Measurements from ENCODE around the gene SLC6A18.
"Not testable (repeated sequence)": the region's sequence is repeated elsewhere in the genome, so short reads cannot be mapped to it uniquely, and the experiment has no call there.

SLC6A18 gene

DNA sequence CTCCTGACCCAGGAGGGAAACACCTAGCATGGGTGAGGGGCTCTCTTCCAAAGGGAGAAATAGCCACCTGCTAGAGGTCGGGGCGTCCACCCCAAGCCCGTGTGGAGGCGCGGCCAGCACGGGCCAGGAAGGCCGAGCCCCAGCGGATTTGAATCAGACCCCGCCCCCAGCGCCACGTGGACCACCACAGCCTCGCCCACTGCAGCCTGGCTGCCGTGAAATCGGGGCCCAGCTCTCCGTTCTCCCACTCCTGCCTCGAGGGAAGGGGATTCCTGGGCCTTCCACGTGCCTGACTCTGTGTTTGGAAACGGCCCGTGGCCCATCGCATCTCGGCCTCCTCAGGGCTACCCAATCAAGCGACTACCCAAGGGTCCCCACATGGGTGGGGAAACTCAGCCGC lies 31.6 kb downstream of the SLC6A18 start:
- Mint-ChIP-seq H3K9me3 (no peaks in the 10 kb centered on the region), H3K4me3 (no peak overlapping the region), H3K4me1 (peaks cover 22% of the 10 kb centered on the region)

DNA sequence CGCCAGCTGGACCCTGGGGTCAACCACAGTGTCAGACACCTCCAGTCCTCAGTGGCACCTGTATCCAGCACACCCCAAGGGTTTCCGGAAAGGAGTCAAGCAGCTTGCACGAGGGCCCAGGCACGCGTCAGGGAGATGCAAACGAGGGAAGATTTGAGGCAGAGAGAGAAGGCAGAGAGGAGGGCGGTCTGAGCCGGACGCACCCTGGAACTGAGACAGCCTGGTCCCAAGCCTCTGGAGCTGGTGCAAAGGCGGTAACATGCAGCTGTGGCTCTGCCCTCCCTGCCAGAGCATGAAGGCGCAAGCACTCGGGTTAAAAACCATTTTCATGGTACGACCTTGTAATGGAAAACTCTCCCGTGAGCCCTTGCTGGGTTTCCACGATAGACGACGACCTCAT lies 32.2 kb downstream of the SLC6A18 start:
- no peak overlapping the region for H3K27ac Mint-ChIP-seq
- H3K4me1 Mint-ChIP-seq: peaks cover 22% of the 10 kb centered on the region
- ATAC-seq (no peak), DNase-seq (ENCODE audit: low spot score in 2 of 2) (no peak)
- H3K36me3 Mint-ChIP-seq: no peaks in the 10 kb centered on the region
- no peaks in the 10 kb centered on the region for H3K9me3 Mint-ChIP-seq
- no peak overlapping the region for H3K4me3 Mint-ChIP-seq

More for the DNA sequence above, 31.6 kb downstream of the SLC6A18 start:
- DNase-seq (ENCODE audit: low spot score in 2 of 2) (no peak), ATAC-seq (no peak)
- H3K36me3 Mint-ChIP-seq: no peaks in the 10 kb centered on the region
- no peak overlapping the region for H3K27ac Mint-ChIP-seq

DNA sequence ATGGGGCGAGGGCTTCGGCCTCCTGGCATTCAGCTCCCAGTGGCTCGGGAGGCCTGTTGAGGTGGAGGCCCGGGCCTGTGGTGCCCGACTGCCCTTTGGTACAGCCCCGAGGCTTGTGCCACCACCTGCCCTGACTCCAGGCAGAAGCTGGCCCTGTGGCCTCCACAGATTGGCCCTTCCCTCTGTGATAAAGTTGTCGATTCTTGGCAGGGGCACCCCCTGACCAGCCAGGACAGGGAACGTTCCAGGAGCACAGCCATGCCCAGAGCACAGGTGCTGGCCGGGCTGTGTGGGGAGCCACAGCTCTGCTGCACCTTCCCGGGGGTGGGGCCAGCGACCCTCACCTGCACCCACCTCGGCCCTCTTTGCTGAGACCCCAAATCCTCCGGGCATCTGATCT lies 32.7 kb downstream of the SLC6A18 start:
- H3K36me3 Mint-ChIP-seq: no peaks in the 10 kb centered on the region
- H3K4me3 Mint-ChIP-seq: no peak overlapping the region
- ATAC-seq: no peak
- DNase-seq (ENCODE audit: low spot score in 2 of 2): no peak
- no peaks in the 10 kb centered on the region for H3K9me3 Mint-ChIP-seq
- no peak overlapping the region for H3K27ac Mint-ChIP-seq
- H3K4me1 Mint-ChIP-seq: peaks cover 22% of the 10 kb centered on the region

DNA sequence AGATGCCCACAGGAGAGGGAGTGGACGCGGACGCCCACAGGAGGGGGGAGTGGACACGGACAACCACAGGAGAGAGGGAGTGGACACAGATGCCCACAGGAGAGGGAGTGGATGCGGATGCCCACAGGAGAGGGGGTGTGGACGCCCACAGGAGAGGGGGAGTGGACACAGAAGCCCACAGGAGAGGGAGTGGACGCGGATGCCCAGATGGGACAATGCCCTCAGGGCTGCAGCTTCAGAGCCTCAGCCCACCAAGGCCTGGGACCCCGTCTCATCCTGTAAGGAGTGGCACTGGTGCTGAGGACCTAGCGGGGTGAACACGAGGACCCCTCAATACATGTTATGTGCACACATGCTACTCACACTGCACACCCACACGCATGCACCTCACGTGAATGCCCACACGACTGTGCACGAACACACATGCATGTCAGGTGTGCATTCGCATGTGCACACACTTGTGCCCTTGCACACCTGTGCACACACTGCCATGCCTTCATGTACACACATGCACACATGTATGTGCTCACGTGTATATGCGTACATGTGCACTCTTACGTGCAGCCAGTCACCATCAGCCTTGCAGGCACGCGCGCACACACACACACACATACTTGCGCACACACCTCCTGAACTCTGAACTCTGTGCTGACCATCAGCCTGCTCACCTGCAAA lies 34.8 kb downstream of the SLC6A18 start:
- no peak for ATAC-seq
- DNase-seq (ENCODE audit: low spot score in 2 of 2): no peak
- no peaks in the 10 kb centered on the region for H3K36me3 Mint-ChIP-seq
- H3K9me3 Mint-ChIP-seq: no peaks in the 10 kb centered on the region
- peaks cover 16% of the 10 kb centered on the region for H3K4me1 Mint-ChIP-seq
- no peak overlapping the region for H3K4me3 Mint-ChIP-seq
- no peak overlapping the region for H3K27ac Mint-ChIP-seq

DNA sequence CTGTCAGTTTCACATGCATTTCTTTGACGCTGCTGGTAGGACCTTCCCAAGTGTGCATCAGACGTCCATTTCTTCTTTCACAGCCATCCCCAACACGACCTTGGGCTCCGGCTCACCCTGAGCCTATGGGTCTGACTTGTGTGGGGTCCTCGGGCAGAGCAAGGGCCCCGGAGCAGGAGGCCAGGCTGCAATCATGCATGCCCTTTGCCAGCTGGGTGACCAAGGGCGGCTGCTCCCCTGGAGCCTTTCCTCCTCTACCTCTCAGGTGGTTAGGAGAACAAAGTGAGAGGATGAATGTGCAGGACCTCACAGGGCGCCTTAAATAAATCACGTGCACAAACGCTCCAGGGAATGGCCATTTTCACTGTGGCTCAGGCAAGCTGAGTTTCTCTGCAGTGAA lies 36.5 kb downstream of the SLC6A18 start:
- Mint-ChIP-seq H3K36me3 (no peaks in the 10 kb centered on the region), H3K27ac (no peak overlapping the region), H3K9me3 (no peaks in the 10 kb centered on the region), H3K4me3 (no peak overlapping the region), H3K4me1 (no peaks in the 10 kb centered on the region)
- ATAC-seq (no peak), DNase-seq (ENCODE audit: low spot score in 2 of 2) (no peak)

DNA sequence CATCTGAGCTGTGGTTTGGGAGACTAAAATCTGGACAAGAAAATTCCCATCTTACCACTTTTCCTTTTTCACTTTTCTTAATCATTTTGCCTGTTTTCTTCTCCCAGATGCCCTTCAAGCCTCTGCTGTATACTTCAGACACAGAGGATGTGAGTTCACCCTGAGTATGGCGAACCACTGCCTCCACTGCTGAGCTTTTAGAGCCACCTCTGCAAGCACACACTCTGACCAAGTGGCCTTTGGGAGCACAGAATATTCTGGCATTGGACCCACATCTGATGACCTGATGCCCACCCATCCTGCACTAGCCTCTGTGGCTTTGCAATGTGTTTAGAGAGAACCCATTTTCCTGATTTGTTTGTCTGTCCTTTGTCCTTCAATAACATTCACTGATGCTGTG lies 37.2 kb downstream of the SLC6A18 start:
- H3K9me3 Mint-ChIP-seq: no peaks in the 10 kb centered on the region
- H3K4me1 Mint-ChIP-seq: no peaks in the 10 kb centered on the region
- no peak overlapping the region for H3K27ac Mint-ChIP-seq
- no peak for DNase-seq (ENCODE audit: low spot score in 2 of 2)
- H3K4me3 Mint-ChIP-seq: no peak overlapping the region
- H3K36me3 Mint-ChIP-seq: no peaks in the 10 kb centered on the region
- no peak for ATAC-seq

DNA sequence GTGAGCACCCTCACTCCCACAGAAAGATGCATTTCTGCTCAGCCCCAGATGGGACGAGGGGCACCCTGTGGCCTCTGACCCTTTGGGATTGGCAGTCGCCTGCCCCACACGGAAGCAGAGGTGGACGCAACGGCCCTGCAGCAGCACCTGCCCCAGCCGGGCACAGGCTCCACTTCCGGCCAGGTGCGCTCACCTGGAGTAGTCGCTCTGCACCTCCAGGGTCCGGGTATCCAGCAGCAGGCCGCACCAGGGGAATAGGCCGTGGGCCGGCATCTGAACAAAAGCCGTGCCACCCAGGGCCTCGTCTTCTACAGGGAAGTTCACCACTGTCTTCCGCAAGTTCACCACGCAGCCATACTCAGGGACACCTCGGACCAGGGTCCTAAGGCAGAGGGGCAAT lies 39.0 kb downstream of the SLC6A18 start:
- Mint-ChIP-seq H3K9me3 (no peaks in the 10 kb centered on the region), H3K36me3 (no peaks in the 10 kb centered on the region), H3K4me1 (peaks cover 11% of the 10 kb centered on the region), H3K27ac (no peak overlapping the region), H3K4me3 (no peak overlapping the region)
- DNase-seq (ENCODE audit: low spot score in 2 of 2) (no peak), ATAC-seq (no peak)

DNA sequence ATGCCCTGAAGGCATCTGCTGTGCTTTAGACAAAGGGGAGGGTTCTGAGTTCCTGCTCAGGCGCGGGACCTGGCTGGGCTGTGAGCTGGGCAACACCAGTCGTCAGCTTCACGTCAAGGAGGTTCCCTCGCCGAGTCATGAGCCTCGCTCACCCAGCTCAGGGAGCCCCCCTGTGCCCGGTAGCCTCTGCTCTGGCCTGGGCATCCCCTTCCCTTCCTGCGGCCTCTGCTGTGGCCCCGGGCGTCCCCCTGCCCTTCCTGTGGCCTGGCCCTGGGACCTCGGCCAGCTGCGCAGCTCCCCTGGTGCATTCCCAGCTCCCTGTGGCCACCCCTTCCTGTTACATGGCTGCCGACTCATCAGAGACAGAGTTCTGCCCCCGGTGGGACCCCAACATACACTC lies 39.8 kb downstream of the SLC6A18 start:
- Mint-ChIP-seq H3K4me1 (peaks cover 12% of the 10 kb centered on the region), H3K4me3 (no peak overlapping the region), H3K27ac (no peak overlapping the region), H3K36me3 (no peaks in the 10 kb centered on the region), H3K9me3 (no peaks in the 10 kb centered on the region)
- ATAC-seq (no peak), DNase-seq (ENCODE audit: low spot score in 2 of 2) (no peak)

DNA sequence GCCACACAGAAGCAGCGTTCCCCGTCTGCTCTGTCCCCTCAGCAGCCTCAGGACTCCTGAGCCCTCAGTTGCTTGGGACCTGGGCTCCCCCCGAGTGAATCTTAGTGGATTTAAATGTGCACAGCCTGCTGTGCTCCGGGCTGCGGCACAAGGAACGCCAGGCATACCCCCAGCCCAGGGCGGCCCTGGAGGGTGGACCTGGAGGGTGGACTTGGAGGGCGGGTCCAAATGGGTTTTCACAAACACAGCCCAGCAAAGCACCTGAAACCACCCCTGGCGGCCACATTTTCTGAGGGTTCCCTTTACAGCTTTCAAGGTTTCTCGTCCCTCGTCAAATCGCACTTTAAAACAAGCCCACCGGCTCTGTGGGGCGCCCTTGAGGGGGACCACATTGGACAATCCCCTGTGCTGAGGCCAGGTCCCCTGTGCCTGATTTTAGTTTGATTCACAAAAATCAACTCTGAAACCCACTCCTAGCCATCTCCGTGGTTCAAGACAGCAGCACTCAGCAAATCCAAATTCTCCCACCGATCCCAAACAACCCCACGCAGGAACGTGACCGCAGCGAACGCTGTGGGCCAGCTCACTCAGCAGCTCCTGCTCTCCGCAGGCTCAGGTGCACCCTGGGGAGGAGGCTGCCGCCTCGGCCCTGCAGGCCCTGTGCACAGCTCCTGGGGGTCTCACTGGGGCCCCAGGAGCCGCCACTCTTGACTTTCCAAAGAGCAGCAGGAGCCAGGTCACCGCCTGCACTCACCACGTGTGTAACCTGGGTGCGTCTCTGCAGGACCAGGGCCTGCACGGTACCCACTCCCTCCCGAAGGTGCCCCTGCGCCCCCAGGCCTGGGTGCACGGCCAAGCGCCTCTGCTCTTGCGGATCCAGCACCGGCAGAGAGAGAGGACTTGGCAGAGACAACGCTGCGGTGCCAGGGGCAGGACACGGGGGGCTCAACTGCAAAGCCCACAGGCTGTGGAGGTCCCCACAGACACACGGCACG lies 40.6 kb downstream of the SLC6A18 start:
- H3K27ac Mint-ChIP-seq: no peak overlapping the region
- H3K9me3 Mint-ChIP-seq: no peaks in the 10 kb centered on the region
- DNase-seq (ENCODE audit: low spot score in 2 of 2): no peak
- ATAC-seq: no peak
- peaks cover 12% of the 10 kb centered on the region for H3K4me1 Mint-ChIP-seq
- H3K4me3 Mint-ChIP-seq: no peak overlapping the region
- H3K36me3 Mint-ChIP-seq: no peaks in the 10 kb centered on the region

DNA sequence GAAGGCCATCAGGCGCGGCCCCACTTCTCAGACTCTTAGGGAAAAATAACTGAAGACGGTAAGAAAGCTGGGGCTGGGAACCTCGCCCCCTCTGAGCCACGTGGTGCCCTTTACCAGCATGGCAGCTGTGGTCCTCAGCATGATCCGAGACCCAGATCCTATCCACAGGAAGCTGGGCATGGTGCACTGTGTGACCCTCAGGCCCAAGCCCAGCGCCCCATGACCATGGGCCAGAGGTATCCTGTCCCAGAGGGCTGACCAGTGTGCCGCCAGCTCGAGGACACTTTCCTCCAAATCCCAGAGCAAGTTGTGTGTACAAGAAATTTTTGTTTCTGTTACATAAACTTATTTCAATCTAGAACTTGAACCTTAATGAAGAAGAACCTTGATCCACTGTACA lies 41.6 kb downstream of the SLC6A18 start:
- DNase-seq (ENCODE audit: low spot score in 2 of 2): no peak
- H3K4me1 Mint-ChIP-seq: peaks cover 12% of the 10 kb centered on the region
- H3K4me3 Mint-ChIP-seq: no peak overlapping the region
- H3K9me3 Mint-ChIP-seq: no peaks in the 10 kb centered on the region
- H3K27ac Mint-ChIP-seq: no peak overlapping the region
- no peaks in the 10 kb centered on the region for H3K36me3 Mint-ChIP-seq
- no peak for ATAC-seq

DNA sequence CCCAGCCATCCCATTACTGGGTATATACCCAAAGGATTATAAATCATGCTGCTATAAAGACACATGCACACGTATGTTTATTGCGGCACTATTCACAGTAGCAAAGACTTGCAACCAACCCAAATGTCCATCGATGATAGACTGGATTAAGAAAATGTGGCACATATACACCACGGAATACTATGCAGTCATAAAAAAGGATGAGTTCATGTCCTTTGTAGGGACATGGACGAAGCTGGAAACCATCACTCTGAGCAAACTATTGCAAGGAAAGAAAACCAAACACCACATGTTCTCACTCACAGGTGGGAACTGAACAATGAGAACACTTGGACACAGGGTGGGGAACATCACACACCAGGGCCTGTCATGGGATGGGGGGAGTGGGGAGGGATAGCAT lies 42.3 kb downstream of the SLC6A18 start:
- not testable (repeated sequence) for H3K27ac Mint-ChIP-seq; ATAC-seq; DNase-seq (ENCODE audit: low spot score in 2 of 2); H3K4me3 Mint-ChIP-seq; H3K36me3 Mint-ChIP-seq; H3K9me3 Mint-ChIP-seq
- H3K4me1 Mint-ChIP-seq: peaks cover 12% of the 10 kb centered on the region

DNA sequence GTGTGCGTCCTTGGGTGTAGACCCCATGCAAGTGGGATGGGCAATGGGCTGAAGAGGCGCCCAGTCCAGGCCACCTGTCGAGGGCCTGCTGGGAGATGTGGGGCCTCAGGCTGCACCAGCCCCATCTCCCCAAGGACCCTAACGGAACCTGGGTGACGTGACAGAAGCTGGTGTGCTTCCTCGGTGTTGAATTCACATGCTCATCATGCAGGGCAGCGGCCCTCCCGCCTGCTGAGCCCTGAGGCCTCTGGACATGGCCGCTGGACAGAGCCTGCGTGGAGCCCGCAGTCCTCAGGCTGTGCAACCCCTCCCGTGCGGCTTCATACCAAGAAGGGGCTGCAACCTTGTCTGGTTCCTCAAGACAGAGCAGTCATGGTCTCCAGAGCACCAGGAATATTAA lies 42.9 kb downstream of the SLC6A18 start:
- no peak for ATAC-seq
- Mint-ChIP-seq H3K36me3 (no peaks in the 10 kb centered on the region), H3K27ac (no peak overlapping the region), H3K4me1 (peaks cover 12% of the 10 kb centered on the region), H3K4me3 (no peak overlapping the region), H3K9me3 (no peaks in the 10 kb centered on the region)
- no peak for DNase-seq (ENCODE audit: low spot score in 2 of 2)

DNA sequence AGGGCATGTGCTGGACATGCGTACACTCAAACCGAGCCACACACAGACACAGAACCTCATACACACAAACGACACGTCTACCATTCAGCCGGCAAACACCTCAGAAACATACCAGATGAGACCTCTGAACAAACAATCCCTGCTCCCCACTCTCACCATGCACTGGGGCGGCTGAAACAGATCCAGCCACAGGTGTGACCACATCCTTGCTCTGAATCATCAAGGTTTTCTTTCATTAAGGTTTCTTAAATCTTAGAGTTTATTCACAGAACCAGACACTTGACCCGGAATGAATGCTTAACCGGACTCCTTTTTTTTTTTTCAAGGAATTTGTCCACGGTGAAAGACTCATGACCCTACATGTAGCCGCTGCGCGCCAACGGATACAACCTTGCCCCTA lies 43.5 kb downstream of the SLC6A18 start:
- DNase-seq (ENCODE audit: low spot score in 2 of 2): no peak
- no peaks in the 10 kb centered on the region for H3K9me3 Mint-ChIP-seq
- peaks cover 12% of the 10 kb centered on the region for H3K4me1 Mint-ChIP-seq
- ATAC-seq: peak; percentile 86
- no peaks in the 10 kb centered on the region for H3K36me3 Mint-ChIP-seq
- H3K4me3 Mint-ChIP-seq: no peak overlapping the region
- no peak overlapping the region for H3K27ac Mint-ChIP-seq

DNA sequence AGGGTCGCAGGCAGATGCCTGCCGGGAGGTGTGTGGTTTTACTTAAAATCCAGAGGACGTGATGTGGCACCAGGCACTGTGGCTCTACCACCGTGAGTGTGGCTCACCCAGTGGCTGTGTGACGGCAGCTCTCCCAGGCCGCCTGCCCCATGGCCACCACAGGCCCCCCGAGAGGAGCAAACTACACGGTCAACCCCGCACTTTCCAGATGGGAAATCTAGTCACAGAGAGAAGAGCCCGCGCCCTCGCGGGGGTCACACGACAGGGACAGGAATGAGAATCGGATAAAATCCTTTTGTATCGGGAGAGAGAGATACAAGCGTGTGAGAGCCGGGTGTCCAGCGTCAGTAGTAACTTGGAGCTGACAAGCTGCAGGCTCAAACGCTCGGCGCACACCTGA lies 45.2 kb downstream of the SLC6A18 start:
- no peak overlapping the region for H3K27ac Mint-ChIP-seq
- ATAC-seq: no peak
- no peaks in the 10 kb centered on the region for H3K9me3 Mint-ChIP-seq
- no peak overlapping the region for H3K4me3 Mint-ChIP-seq
- no peak for DNase-seq (ENCODE audit: low spot score in 2 of 2)
- H3K4me1 Mint-ChIP-seq: peaks cover 14% of the 10 kb centered on the region
- H3K36me3 Mint-ChIP-seq: no peaks in the 10 kb centered on the region

DNA sequence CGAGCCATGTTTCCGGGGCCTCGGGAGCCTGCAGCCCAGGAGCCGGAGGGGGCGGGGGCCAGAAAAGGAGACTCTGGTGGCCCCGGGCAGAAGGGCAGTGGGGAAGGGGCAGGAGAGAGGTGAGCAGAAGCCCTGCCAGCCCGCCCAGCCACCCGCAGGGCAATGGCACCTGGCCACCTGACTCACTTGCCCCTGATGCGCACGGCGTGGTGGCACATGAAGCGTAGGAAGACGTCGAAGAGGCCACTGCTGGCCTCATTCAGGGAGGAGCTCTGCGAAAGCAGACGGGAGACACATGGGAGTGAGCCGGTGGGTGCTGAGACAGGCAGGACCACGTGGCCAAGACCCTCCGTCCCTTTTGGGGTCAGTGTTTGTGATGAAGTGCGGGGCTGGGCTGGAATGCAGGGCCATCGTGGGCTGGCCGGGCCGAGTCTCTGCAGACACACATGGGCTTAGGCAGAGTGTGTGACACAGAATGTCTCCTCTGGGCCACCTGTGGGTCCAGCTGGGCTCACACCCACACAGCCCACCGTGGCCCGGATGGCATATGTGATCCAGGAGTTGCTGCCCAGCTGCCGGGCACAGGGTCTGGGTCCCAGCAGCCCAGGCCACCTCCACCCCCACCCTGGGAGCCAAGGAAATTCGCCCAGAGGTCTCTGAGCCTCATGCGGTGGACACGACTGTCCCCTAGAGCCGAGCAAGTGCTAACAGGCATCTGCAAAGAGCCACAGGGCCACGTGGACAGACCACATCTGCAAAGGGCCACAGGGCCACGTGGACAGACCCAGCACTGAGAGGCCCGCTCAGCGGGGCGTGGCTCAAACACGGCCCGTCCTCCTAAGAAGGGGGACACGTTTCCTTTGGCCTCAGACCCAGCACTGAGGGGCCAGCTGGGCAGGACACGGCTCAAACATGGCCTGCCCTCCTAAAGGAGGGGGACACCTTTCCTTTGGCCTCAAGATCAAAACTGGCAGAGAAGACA lies 46.0 kb downstream of the SLC6A18 start:
- Mint-ChIP-seq H3K27ac (no peak overlapping the region), H3K9me3 (no peaks in the 10 kb centered on the region), H3K4me1 (peaks cover 18% of the 10 kb centered on the region), H3K36me3 (no peaks in the 10 kb centered on the region), H3K4me3 (no peak overlapping the region)
- ATAC-seq (no peak), DNase-seq (ENCODE audit: low spot score in 2 of 2) (no peak)
